CD4-positive, alpha-beta T cell (primary cell): ENCODE measurements around the gene KLHL35. TPM values are rescaled to one million over a fixed set of nuclear protein-coding genes. Genes with fewer than 3 reads are reported as not detected.

Experiments used
- ATAC-seq: fragments of 200-7000 bp; cut with Tn5 transposase; one replicate; pipeline ENCODE4 v1.10.0; 2022; ENCODE audit warnings: mild to moderate bottlenecking; ENCODE audit not compliant: poor library complexity
- CTCF ChIA-PET: fragments of 350-600 bp; sonication (Branson Sonifier 250); formaldehyde crosslinking; loops from one replicate; lab custom pipeline; 2021; ENCODE audit warnings: antibody characterized with exemption, inconsistent platforms; lab: Charles Lee
- POLR2A ChIA-PET: fragments of 350-600 bp; sonication (Branson Sonifier 250); formaldehyde crosslinking; loops from one replicate; lab custom pipeline; 2021; ENCODE audit warnings: antibody characterized with exemption, inconsistent platforms; lab: Charles Lee
- DNase-seq, 14 experiments: peaks; one replicate each; pipeline ENCODE4 v3.0.0-alpha.2; 2013 to 2020; ENCODE audit warnings: mixed read lengths in 2 of 14
- H3K27ac ChIP-seq, 2 donors: one replicate each; pipeline versions ENCODE4 v1.5.1 to v1.7.0; 2013; ENCODE audit warnings: low read length in 2 of 2, low read depth in 1 of 2, mild to moderate bottlenecking in 1 of 2
- H3K27me3 ChIP-seq, 2 experiments: 1 replicate in 1 of 2; 2 replicates in 1 of 2; pipeline versions ENCODE4 v1.6.1 to v1.7.0; 2013; ENCODE audit warnings: low read length in 2 of 2, control low read depth in 1 of 2, mild to moderate bottlenecking in 1 of 2, moderate library complexity in 1 of 2; ENCODE audit not compliant: insufficient read depth in 2 of 2, control insufficient read depth in 1 of 2
- H3K36me3 ChIP-seq: one replicate; pipeline ENCODE4 v1.6.1; 2013; ENCODE audit warnings: low read length, control low read depth; ENCODE audit not compliant: insufficient read depth
- H3K4me1 ChIP-seq: one replicate; pipeline ENCODE4 v1.6.1; 2013; ENCODE audit warnings: low read length, control low read depth; ENCODE audit not compliant: insufficient read depth
- H3K4me3 ChIP-seq: one replicate; pipeline ENCODE4 v1.5.1; 2013; ENCODE audit warnings: mild to moderate bottlenecking, low read length, moderate library complexity
- H3K9me3 ChIP-seq, 2 experiments: 1 replicate in 1 of 2; 2 replicates in 1 of 2; pipeline versions ENCODE4 v1.6.1 to v1.7.0; 2013; ENCODE audit warnings: low read length in 2 of 2, mild to moderate bottlenecking in 2 of 2, control low read depth in 1 of 2, moderate library complexity in 1 of 2; ENCODE audit not compliant: control insufficient read depth in 1 of 2, insufficient read depth in 1 of 2
- H3K27ac Mint-ChIP-seq: one replicate; pipeline ENCODE4 v1.8.0; 2020; ENCODE audit warnings: mixed read lengths
- H3K27me3 Mint-ChIP-seq: one replicate; pipeline ENCODE4 v1.8.0; 2021; ENCODE audit warnings: mixed read lengths
- H3K36me3 Mint-ChIP-seq: one replicate; pipeline ENCODE4 v1.8.0; 2021; ENCODE audit warnings: low read depth, mixed read lengths
- H3K4me1 Mint-ChIP-seq: one replicate; pipeline ENCODE4 v1.8.0; 2021; ENCODE audit warnings: low read depth, mixed read lengths
- H3K4me3 Mint-ChIP-seq: one replicate; pipeline ENCODE4 v1.8.0; 2020; ENCODE audit warnings: mild to moderate bottlenecking, mixed read lengths
- H3K9me3 Mint-ChIP-seq: one replicate; pipeline ENCODE4 v1.8.0; 2020; ENCODE audit warnings: mixed read lengths
- intact Hi-C, 2 experiments: fragments of 100-400 bp; cut with DNase I in 1 of 2; cut with micrococcal nuclease in 1 of 2; formaldehyde crosslinking; loops; one replicate each; pipeline versions ENCODE4 v1.15.1 to v1.9.0; 2023 to 2025; cut with DNase I, micrococcal nuclease
- total RNA-seq, 174 experiments: library from RNA in 2 of 174; stranded (reverse) in 2 of 174; gene quantifications; one replicate each; pipeline ENCODE4 v1.2.3 and lab custom pipeline; 2021 to 2026
- TF ChIP-seq, protein P1 (sequence below): fragments of 200-600 bp; IDR thresholded peaks from one replicate; pipeline ENCODE4 v1.8.0; 2022; ENCODE audit warnings: antibody characterized with exemption, mild to moderate bottlenecking

KLHL35 gene
- total RNA-seq, 2 experiments from 2014 or later = 0.33 to 0.81 TPM

DNA sequence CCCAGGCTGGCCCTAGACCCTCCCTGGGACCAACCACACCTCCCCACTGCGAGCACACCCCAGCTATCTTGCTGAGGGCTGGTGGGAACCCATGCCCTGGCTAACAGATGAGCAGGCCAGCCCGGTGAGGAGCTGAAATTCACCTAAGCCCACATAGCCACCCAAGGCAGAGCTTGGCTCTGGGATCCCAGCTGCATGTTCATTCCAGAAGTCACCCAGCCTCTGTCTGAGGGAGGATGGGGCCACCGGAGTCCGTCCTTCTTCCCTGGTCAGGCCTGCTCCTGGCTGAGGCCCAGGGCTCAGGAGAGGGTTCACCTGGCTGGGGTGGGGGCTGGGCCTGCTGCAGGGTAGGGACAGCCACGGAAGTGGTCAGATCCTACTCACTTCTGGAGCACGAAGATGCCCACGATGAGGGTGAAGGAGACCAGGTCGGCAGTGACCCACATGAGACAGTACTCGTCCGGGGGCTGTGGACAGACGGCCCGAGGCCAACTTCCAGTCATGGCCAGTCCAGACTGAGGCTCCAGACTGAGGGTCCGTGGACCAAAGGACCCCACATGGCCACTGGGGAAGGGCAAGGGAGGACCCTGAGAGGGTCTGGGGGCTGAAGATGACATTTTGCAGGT lies 6.6 kb upstream of the KLHL35 start:
- DNase-seq = no peak
- Mint-ChIP-seq H3K4me3 (no peak overlapping the region), H3K36me3 (peaks cover 5% of the 10 kb centered on the region), H3K27ac (no peak overlapping the region), H3K4me1 (no peaks in the 10 kb centered on the region), H3K27me3 (peaks cover 3% of the 10 kb centered on the region), H3K9me3 (no peaks in the 10 kb centered on the region)
- intact Hi-C loops = no loop called here
- ChIA-PET CTCF (no interaction called here), POLR2A (no interaction called here)
- no peaks in the 10 kb centered on the region for H3K27me3 ChIP-seq
- H3K4me3 ChIP-seq = no peak overlapping the region
- peaks cover 5% of the 10 kb centered on the region for H3K36me3 ChIP-seq
- TF ChIP-seq, protein P1, sequence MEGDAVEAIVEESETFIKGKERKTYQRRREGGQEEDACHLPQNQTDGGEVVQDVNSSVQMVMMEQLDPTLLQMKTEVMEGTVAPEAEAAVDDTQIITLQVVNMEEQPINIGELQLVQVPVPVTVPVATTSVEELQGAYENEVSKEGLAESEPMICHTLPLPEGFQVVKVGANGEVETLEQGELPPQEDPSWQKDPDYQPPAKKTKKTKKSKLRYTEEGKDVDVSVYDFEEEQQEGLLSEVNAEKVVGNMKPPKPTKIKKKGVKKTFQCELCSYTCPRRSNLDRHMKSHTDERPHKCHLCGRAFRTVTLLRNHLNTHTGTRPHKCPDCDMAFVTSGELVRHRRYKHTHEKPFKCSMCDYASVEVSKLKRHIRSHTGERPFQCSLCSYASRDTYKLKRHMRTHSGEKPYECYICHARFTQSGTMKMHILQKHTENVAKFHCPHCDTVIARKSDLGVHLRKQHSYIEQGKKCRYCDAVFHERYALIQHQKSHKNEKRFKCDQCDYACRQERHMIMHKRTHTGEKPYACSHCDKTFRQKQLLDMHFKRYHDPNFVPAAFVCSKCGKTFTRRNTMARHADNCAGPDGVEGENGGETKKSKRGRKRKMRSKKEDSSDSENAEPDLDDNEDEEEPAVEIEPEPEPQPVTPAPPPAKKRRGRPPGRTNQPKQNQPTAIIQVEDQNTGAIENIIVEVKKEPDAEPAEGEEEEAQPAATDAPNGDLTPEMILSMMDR = no peak
- ATAC-seq = no peak
- no peak overlapping the region for H3K27ac ChIP-seq
- H3K9me3 ChIP-seq = no peaks in the 10 kb centered on the region
- H3K4me1 ChIP-seq = no peaks in the 10 kb centered on the region

DNA sequence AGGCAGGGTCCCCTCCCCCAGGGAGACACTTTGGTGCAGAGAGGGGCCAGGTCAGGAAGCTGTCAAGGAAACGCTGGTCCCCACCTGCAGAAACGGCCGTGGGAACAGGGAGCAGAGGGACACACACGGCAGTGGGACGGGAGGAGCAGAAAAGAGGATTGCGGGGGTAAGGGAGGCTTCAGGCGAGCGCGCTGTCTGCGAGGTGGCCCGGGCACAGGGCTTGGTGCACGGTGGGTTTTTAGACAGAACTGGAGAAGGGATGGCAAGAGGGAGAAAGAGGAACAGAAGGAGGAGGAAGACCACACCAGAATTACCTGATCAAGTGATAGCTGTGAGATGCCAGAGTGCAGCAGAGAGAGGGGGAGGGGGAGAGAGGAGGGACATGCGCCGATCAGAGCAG lies 6.0 kb upstream of the KLHL35 start:
- Mint-ChIP-seq H3K4me1 (no peaks in the 10 kb centered on the region), H3K36me3 (peaks cover 5% of the 10 kb centered on the region), H3K9me3 (no peaks in the 10 kb centered on the region), H3K27me3 (peaks cover 3% of the 10 kb centered on the region), H3K4me3 (no peak overlapping the region), H3K27ac (no peak overlapping the region)
- Histone ChIP-seq H3K27me3 (no peaks in the 10 kb centered on the region), H3K36me3 (peaks cover 5% of the 10 kb centered on the region), H3K4me1 (no peaks in the 10 kb centered on the region), H3K9me3 (no peaks in the 10 kb centered on the region), H3K27ac (no peak overlapping the region), H3K4me3 (no peak overlapping the region)
- intact Hi-C loops = no loop called here
- TF ChIP-seq, protein P1 = no peak
- POLR2A ChIA-PET = no interaction called here
- no peak for DNase-seq
- no peak for ATAC-seq
- CTCF ChIA-PET = no interaction called here

DNA sequence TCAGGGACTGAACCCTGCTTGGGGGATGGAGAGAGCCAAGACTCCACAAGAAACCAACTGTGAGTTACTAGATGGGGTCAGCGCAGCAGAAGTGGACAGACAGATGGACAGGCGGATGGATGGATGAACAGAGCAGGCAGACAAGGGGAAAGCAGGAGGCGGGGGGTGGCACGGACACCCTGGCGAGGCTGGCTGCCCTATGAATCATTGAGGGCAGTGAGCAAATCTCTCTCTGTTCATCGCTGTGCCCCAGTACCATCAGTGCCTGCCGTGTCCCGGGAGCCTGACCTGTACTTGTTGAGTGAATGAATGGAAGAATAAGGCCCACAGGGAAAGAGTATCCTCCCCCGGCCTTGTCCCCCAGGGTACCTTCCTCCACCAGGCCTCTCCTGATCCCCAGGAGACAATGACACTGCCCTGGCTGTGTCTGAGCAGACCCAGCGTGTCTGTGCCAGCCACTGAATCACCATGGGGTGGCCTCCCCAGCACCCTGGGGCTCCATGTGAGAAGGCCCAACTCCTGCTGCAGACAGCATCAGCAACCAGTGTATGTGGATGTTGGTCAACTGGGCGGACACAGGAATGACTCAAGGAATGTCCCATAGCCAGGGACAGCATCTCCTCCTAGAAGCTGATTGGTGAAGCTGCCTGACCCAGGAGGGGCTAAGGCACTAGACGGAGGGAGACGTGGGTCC lies 5.1 kb upstream of the KLHL35 start:
- peaks cover 5% of the 10 kb centered on the region for H3K36me3 Mint-ChIP-seq
- DNase-seq = no peak
- H3K4me1 Mint-ChIP-seq = no peaks in the 10 kb centered on the region
- Histone ChIP-seq H3K27me3 (peaks cover 2 to 4% of the 10 kb centered on the region in 2 experiments), H3K4me3 (no peak overlapping the region), H3K27ac (no peak overlapping the region), H3K9me3 (no peaks in the 10 kb centered on the region), H3K4me1 (no peaks in the 10 kb centered on the region), H3K36me3 (peaks cover 5% of the 10 kb centered on the region)
- H3K9me3 Mint-ChIP-seq = no peaks in the 10 kb centered on the region
- ATAC-seq = no peak
- H3K27ac Mint-ChIP-seq = no peak overlapping the region
- TF ChIP-seq, protein P1 = no peak
- ChIA-PET CTCF (no interaction called here), POLR2A (no interaction called here)
- H3K27me3 Mint-ChIP-seq = peaks cover 9% of the 10 kb centered on the region
- H3K4me3 Mint-ChIP-seq = no peak overlapping the region
- intact Hi-C loops = no loop called here
